ENCODE results near the gene BTBD3.

- TF ChIP-seq CTCF (IDR thresholded peaks at IDR 0.05) (no peak), ZFX (IDR thresholded peaks at IDR 0.05; ENCODE audit: borderline replicate concordance) (no peak)
These were observed 37.0 kb upstream of the BTBD3 start for GRCh38 chr20:11880680-11881079.

All from 22Rv1 (cell line).